Pancreas (tissue), 10 donors: ENCODE data around the gene CCDC63. TPM values are rescaled to one million over a fixed set of nuclear protein-coding genes. Genes with fewer than 3 reads are reported as not detected.
"Not testable (repeated sequence)": the region's sequence is repeated elsewhere in the genome, so short reads cannot be mapped to it uniquely, and the experiment has no call there.

Experiments used
- ATAC-seq, 4 donors: fragments of 200-7000 bp; cut with Tn5 transposase; one replicate each; pipeline versions ENCODE4 v1.8.0 to v1.9.1; 2020; ENCODE audit warnings: mild to moderate bottlenecking in 4 of 4, moderate library complexity in 4 of 4
- DNase-seq, 6 donors: peaks; one replicate each; pipeline ENCODE4 v3.0.0-alpha.2; 2020
- FAIRE-seq: peaks from 2 replicates; lab custom pipeline; 2012; peaks lifted over from hg19 to GRCh38; lab: Jason Lieb, UNC
- H3K27ac ChIP-seq, 4 donors: fragments of 200-600 bp; sonication (generic); 1 replicate in 3 of 4; 2 replicates in 1 of 4; pipeline versions ENCODE4 v1.5.0 to v1.8.0; 2020
- H3K27me3 ChIP-seq, 4 donors: fragments of 200-600 bp; one replicate each; pipeline ENCODE4 v1.8.0; 2021
- H3K36me3 ChIP-seq, 3 donors: fragments of 200-600 bp; sonication (generic) in 1 of 3; one replicate each; pipeline versions ENCODE4 v1.5.0 to v1.8.0; 2020 to 2021
- H3K4me1 ChIP-seq, 3 donors: fragments of 200-600 bp; one replicate each; pipeline ENCODE4 v1.8.0; 2021
- H3K4me3 ChIP-seq, 4 donors: fragments of 200-600 bp; sonication (generic) in 2 of 4; one replicate each; pipeline versions ENCODE4 v1.5.0 to v1.8.0; 2020 to 2021
- H3K9me3 ChIP-seq, 4 donors: fragments of 200-600 bp; one replicate each; pipeline ENCODE4 v1.8.0; 2021
- CTCF ChIP-seq, 4 donors: fragments of 200-600 bp; sonication (generic) in 3 of 4; IDR thresholded peaks; one replicate each; pipeline versions ENCODE4 v1.5.0 to v1.8.0; 2021; ENCODE audit warnings: antibody characterized with exemption in 4 of 4
- WGBS, 2 donors: extraction: QIAGEN DNeasy Blood & Tissue Kit; methylation state at CpG; one replicate each; pipeline ENCODE4 v1.1.7; 2013; 5-methylcytosine and 5-hydroxymethylcytosine counted together
- intact Hi-C, 3 donors: fragments of 100-400 bp; cut with DNase I; formaldehyde crosslinking; loops; one replicate each; pipeline versions ENCODE4 v1.11.1 to v1.14.2; 2022
- polyA plus RNA-seq, 2 donors: library from polyadenylated mRNA; stranded (reverse); fragments of 200-250 nt; gene quantifications; one replicate each; pipeline ENCODE4 v1.2.3, GENCODE V29; 2013
- total RNA-seq, 6 donors: library from RNA; stranded (reverse); fragmentation: NEBNext Ultra II Directional in 4 of 6; extraction: Animal tissue kit (Norgen Biotek cat#: 25700) in 4 of 6; gene quantifications; one replicate each; pipeline versions ENCODE4 v1.2.1 to v1.2.4, GENCODE V29; 2021 to 2023
- donor health status: healthy with polysubstance abuse.
- donor health status: DM: no; HTN: no; CAD: no; lungs with moderate emphysema.
- donor health status: DM: no; HTN: no; CAD: no.
- donor health status: control.
- donor health status: control.
- donor health status: Bipolar disorder and iron deficiency.
- donor health status: DM: yes; HTN: yes; CAD: no.
- donor health status: DM: no; HTN: no; CAD: no.
- donor health status: DM: no; HTN: no; CAD: no.
- donor health status: DM: yes; HTN: yes; CAD: no.

The CCDC63 gene
- total and polyA plus RNA-seq, 8 donors: not detected

GRCh38 chr12:110853836-110854235 lies 7.0 kb downstream of the CCDC63 start:
- no peak for DNase-seq
- 56 to 57% methylated on average over 4 of the region's 4 CpGs for WGBS, 2 donors
- no peaks in the 10 kb centered on the region for H3K4me1 ChIP-seq
- TF ChIP-seq CTCF (IDR thresholded peaks at IDR 0.05): no peak
- FAIRE-seq: no peak
- intact Hi-C loops: no loop called here
- no peaks in the 10 kb centered on the region for H3K27me3 ChIP-seq
- no peak for ATAC-seq
- H3K9me3 ChIP-seq: no peaks in the 10 kb centered on the region
- no peak overlapping the region for H3K27ac ChIP-seq
- no peaks in the 10 kb centered on the region for H3K36me3 ChIP-seq
- H3K4me3 ChIP-seq: no peak overlapping the region

- FAIRE-seq (no peak), ATAC-seq (no peak)
- intact Hi-C loops: no loop called here
Measured at GRCh38 chr12:110856542-110856941, 9.8 kb downstream of the CCDC63 start.

GRCh38 chr12:110857528-110857927 lies 10.7 kb downstream of the CCDC63 start:
- H3K9me3 ChIP-seq: no peaks in the 10 kb centered on the region
- ATAC-seq (no peak), DNase-seq (no peak), FAIRE-seq (no peak)
- H3K4me1 ChIP-seq: no peaks in the 10 kb centered on the region
- no peaks in the 10 kb centered on the region for H3K27me3 ChIP-seq
- no peaks in the 10 kb centered on the region for H3K36me3 ChIP-seq
- intact Hi-C loops: no loop called here
- no peak for TF ChIP-seq CTCF (IDR thresholded peaks at IDR 0.05)
- 75 to 80% methylated on average over 5 of the region's 5 CpGs for WGBS, 2 donors
- no peak overlapping the region for H3K27ac ChIP-seq
- H3K4me3 ChIP-seq: no peak overlapping the region

More at GRCh38 chr12:110856542-110856941, 9.8 kb downstream of the CCDC63 start:
- H3K27ac ChIP-seq: no peak overlapping the region
- no peaks in the 10 kb centered on the region for H3K36me3 ChIP-seq
- DNase-seq: no peak
- 68 to 82% methylated on average over 4 of the region's 4 CpGs for WGBS, 2 donors
- no peak overlapping the region for H3K4me3 ChIP-seq
- H3K9me3 ChIP-seq: no peaks in the 10 kb centered on the region
- H3K4me1 ChIP-seq: no peaks in the 10 kb centered on the region
- no peaks in the 10 kb centered on the region for H3K27me3 ChIP-seq
- TF ChIP-seq CTCF (IDR thresholded peaks at IDR 0.05): no peak

GRCh38 chr12:110857954-110858353 lies 11.2 kb downstream of the CCDC63 start:
- H3K9me3 ChIP-seq, ATAC-seq, H3K36me3 ChIP-seq, H3K27ac ChIP-seq, FAIRE-seq, H3K4me1 ChIP-seq, H3K4me3 ChIP-seq, DNase-seq, intact Hi-C loops, H3K27me3 ChIP-seq: not testable (repeated sequence)
- WGBS, 2 donors: 85 to 94% methylated on average over 4 of the region's 4 CpGs

- FAIRE-seq (no peak), DNase-seq (no peak), ATAC-seq (no peak)
- Histone ChIP-seq H3K36me3 (no peaks in the 10 kb centered on the region), H3K4me1 (no peaks in the 10 kb centered on the region), H3K9me3 (no peaks in the 10 kb centered on the region), H3K27ac (no peak overlapping the region), H3K27me3 (no peaks in the 10 kb centered on the region), H3K4me3 (no peak overlapping the region)
- intact Hi-C loops: no loop called here
- TF ChIP-seq CTCF (IDR thresholded peaks at IDR 0.05): no peak
- 56 to 69% methylated on average over 8 of the region's 8 CpGs for WGBS, 2 donors
Measured at GRCh38 chr12:110858848-110859247, 12.1 kb downstream of the CCDC63 start.
